ENCODE measurements around the gene HS3ST5.
"Not testable (repeated sequence)": the region's sequence is repeated elsewhere in the genome, so short reads cannot be mapped to it uniquely, and the experiment has no call there.

Gene HS3ST5

GRCh38 chr6:114053791-114054190 is 289.0 kb downstream of the HS3ST5 start:
- Histone ChIP-seq H4K20me1 (ENCODE audit: insufficient read depth, low read length) (no peaks in the 10 kb centered on the region), H3K4me3 (ENCODE audit: low read length) (no peak overlapping the region), H3K9ac (ENCODE audit: low read length) (no peak overlapping the region), H3K9me3 (ENCODE audit: insufficient read depth, low read length) (no peaks in the 10 kb centered on the region), H3K27me3 (ENCODE audit: low read depth, low read length) (no peaks in the 10 kb centered on the region), H3K4me2 (ENCODE audit: low read length) (no peak overlapping the region), H3K79me2 (ENCODE audit: low read length) (no peaks in the 10 kb centered on the region), H3K36me3 (replicated peaks; ENCODE audit: low read depth, low read length) (no peaks in the 10 kb centered on the region), H3K4me1 (ENCODE audit: low read length) (no peaks in the 10 kb centered on the region), H2AFZ (ENCODE audit: low read depth, low read length) (no peak overlapping the region), H3K27ac (ENCODE audit: low read length) (no peak overlapping the region)
- TF ChIP-seq, protein P1, sequence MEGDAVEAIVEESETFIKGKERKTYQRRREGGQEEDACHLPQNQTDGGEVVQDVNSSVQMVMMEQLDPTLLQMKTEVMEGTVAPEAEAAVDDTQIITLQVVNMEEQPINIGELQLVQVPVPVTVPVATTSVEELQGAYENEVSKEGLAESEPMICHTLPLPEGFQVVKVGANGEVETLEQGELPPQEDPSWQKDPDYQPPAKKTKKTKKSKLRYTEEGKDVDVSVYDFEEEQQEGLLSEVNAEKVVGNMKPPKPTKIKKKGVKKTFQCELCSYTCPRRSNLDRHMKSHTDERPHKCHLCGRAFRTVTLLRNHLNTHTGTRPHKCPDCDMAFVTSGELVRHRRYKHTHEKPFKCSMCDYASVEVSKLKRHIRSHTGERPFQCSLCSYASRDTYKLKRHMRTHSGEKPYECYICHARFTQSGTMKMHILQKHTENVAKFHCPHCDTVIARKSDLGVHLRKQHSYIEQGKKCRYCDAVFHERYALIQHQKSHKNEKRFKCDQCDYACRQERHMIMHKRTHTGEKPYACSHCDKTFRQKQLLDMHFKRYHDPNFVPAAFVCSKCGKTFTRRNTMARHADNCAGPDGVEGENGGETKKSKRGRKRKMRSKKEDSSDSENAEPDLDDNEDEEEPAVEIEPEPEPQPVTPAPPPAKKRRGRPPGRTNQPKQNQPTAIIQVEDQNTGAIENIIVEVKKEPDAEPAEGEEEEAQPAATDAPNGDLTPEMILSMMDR (IDR thresholded peaks at IDR 0.05; ENCODE audit: low read depth, low read length) = no peak
- no peak for TF ChIP-seq EZH2phosphoT487 (IDR thresholded peaks at IDR 0.05; ENCODE audit: low read depth)

DNA sequence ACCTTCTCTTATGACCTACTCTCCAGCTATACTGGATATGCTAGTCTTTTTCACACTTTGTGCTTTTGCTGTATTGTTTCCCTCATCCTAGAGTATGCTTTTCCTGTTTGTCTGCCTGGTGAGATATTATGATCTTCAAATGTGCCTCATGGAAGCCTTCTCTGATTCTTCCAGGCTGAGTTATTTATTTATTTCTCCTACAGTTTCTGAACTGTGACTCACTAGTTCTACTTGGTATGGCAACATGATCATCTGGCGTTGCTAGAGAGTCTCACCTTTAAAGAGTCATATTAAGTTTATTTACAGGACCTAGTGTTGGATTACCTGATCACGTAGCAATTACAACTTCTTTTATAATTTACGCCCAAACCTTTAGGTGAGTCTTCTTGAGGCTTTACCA is 290.7 kb downstream of the HS3ST5 start:
- H3K79me2 ChIP-seq (ENCODE audit: low read length) = no peaks in the 10 kb centered on the region
- no peak overlapping the region for H3K4me3 ChIP-seq (ENCODE audit: low read length)
- H3K4me1 ChIP-seq (ENCODE audit: low read length) = no peaks in the 10 kb centered on the region
- TF ChIP-seq EZH2phosphoT487 (IDR thresholded peaks at IDR 0.05; ENCODE audit: low read depth) = no peak
- TF ChIP-seq, protein P1 (IDR thresholded peaks at IDR 0.05; ENCODE audit: low read depth, low read length) = no peak
- no peaks in the 10 kb centered on the region for H3K9me3 ChIP-seq (ENCODE audit: insufficient read depth, low read length)
- H3K9ac ChIP-seq (ENCODE audit: low read length) = no peak overlapping the region
- no peaks in the 10 kb centered on the region for H3K36me3 ChIP-seq (replicated peaks; ENCODE audit: low read depth, low read length)
- H3K27ac ChIP-seq (ENCODE audit: low read length) = no peak overlapping the region
- H2AFZ ChIP-seq (ENCODE audit: low read depth, low read length) = no peak overlapping the region
- H3K27me3 ChIP-seq (ENCODE audit: low read depth, low read length) = no peaks in the 10 kb centered on the region
- H4K20me1 ChIP-seq (ENCODE audit: insufficient read depth, low read length) = no peaks in the 10 kb centered on the region
- no peak overlapping the region for H3K4me2 ChIP-seq (ENCODE audit: low read length)

GRCh38 chr6:114051031-114051430 is 291.8 kb downstream of the HS3ST5 start:
- H3K9ac ChIP-seq (ENCODE audit: low read length) = no peak overlapping the region
- H3K27ac ChIP-seq (ENCODE audit: low read length) = no peak overlapping the region
- H3K36me3 ChIP-seq (replicated peaks; ENCODE audit: low read depth, low read length) = no peaks in the 10 kb centered on the region
- H3K79me2 ChIP-seq (ENCODE audit: low read length) = no peaks in the 10 kb centered on the region
- no peaks in the 10 kb centered on the region for H4K20me1 ChIP-seq (ENCODE audit: insufficient read depth, low read length)
- H3K4me2 ChIP-seq (ENCODE audit: low read length) = no peak overlapping the region
- TF ChIP-seq, protein P1 (IDR thresholded peaks at IDR 0.05; ENCODE audit: low read depth, low read length) = no peak
- no peak for TF ChIP-seq EZH2phosphoT487 (IDR thresholded peaks at IDR 0.05; ENCODE audit: low read depth)
- no peaks in the 10 kb centered on the region for H3K27me3 ChIP-seq (ENCODE audit: low read depth, low read length)
- no peak overlapping the region for H3K4me3 ChIP-seq (ENCODE audit: low read length)
- H3K9me3 ChIP-seq (ENCODE audit: insufficient read depth, low read length) = no peaks in the 10 kb centered on the region
- no peaks in the 10 kb centered on the region for H3K4me1 ChIP-seq (ENCODE audit: low read length)
- no peak overlapping the region for H2AFZ ChIP-seq (ENCODE audit: low read depth, low read length)

DNA sequence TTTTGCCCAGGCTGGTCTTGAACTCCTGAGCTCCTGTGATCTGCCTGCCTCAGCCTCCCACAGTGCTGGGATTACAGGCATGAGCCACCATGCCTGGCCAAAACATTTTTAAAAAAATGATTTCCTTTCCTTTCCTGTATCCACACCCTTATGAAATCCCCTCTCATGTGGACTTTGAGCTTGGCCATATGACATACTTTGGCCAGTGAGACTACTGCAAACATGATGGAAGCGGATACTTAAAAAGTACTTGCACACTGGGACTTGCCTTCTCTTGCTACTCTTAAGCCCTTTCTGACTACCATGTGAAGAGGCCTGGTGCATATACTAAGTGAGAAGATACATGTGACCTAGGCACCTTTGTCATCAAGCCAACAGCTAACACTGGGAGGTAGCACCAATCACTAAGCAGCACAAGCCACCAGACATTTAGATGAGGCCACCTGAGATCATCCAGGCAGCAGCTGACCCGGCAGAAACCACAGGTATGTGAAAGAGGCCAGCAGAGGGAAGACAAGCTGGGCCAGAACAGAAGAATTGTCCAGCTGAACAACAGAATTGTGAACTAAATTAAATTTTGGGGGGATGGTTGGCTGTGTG is 293.4 kb downstream of the HS3ST5 start:
- no peak for TF ChIP-seq EZH2phosphoT487 (IDR thresholded peaks at IDR 0.05; ENCODE audit: low read depth)
- TF ChIP-seq, protein P1 (IDR thresholded peaks at IDR 0.05; ENCODE audit: low read depth, low read length) = no peak
- no peaks in the 10 kb centered on the region for H3K27me3 ChIP-seq (ENCODE audit: low read depth, low read length)
- H3K4me1 ChIP-seq (ENCODE audit: low read length) = no peaks in the 10 kb centered on the region
- H3K9me3 ChIP-seq (ENCODE audit: insufficient read depth, low read length) = no peaks in the 10 kb centered on the region
- H3K79me2 ChIP-seq (ENCODE audit: low read length) = no peaks in the 10 kb centered on the region
- H4K20me1 ChIP-seq (ENCODE audit: insufficient read depth, low read length) = no peaks in the 10 kb centered on the region
- no peak overlapping the region for H3K27ac ChIP-seq (ENCODE audit: low read length)
- no peak overlapping the region for H2AFZ ChIP-seq (ENCODE audit: low read depth, low read length)
- H3K4me3 ChIP-seq (ENCODE audit: low read length) = no peak overlapping the region
- H3K9ac ChIP-seq (ENCODE audit: low read length) = no peak overlapping the region
- H3K36me3 ChIP-seq (replicated peaks; ENCODE audit: low read depth, low read length) = no peaks in the 10 kb centered on the region
- no peak overlapping the region for H3K4me2 ChIP-seq (ENCODE audit: low read length)

DNA sequence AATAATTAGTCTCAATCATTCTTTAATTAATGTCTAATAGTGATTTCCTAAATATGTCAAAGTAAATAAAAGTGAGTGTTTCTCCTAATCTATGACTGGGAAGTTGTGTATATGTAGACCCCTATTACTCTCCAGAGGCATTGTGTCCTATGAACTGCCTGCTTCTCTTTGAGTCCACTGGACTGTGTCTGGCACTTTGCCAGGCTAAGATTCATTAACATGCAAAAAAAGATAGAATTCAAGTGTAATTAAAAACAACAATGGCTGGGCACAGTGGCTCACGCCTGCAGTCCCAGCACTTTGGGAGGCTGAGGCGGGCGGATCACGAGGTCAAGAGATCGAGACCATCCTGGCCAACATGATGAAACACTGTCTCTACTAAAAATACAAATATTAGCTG is 298.3 kb downstream of the HS3ST5 start:
- H3K4me2 ChIP-seq (ENCODE audit: low read length); H2AFZ ChIP-seq (ENCODE audit: low read depth, low read length); H3K27ac ChIP-seq (ENCODE audit: low read length); H3K79me2 ChIP-seq (ENCODE audit: low read length); H3K27me3 ChIP-seq (ENCODE audit: low read depth, low read length); H3K9ac ChIP-seq (ENCODE audit: low read length); H3K4me3 ChIP-seq (ENCODE audit: low read length); H3K36me3 ChIP-seq (replicated peaks; ENCODE audit: low read depth, low read length); H3K9me3 ChIP-seq (ENCODE audit: insufficient read depth, low read length); H4K20me1 ChIP-seq (ENCODE audit: insufficient read depth, low read length): not testable (repeated sequence)
- H3K4me1 ChIP-seq (ENCODE audit: low read length) = peaks cover 13% of the 10 kb centered on the region

All from OCI-LY3 (cell line).